ENCODE results near the gene CCND1.

The CCND1 gene

DNA sequence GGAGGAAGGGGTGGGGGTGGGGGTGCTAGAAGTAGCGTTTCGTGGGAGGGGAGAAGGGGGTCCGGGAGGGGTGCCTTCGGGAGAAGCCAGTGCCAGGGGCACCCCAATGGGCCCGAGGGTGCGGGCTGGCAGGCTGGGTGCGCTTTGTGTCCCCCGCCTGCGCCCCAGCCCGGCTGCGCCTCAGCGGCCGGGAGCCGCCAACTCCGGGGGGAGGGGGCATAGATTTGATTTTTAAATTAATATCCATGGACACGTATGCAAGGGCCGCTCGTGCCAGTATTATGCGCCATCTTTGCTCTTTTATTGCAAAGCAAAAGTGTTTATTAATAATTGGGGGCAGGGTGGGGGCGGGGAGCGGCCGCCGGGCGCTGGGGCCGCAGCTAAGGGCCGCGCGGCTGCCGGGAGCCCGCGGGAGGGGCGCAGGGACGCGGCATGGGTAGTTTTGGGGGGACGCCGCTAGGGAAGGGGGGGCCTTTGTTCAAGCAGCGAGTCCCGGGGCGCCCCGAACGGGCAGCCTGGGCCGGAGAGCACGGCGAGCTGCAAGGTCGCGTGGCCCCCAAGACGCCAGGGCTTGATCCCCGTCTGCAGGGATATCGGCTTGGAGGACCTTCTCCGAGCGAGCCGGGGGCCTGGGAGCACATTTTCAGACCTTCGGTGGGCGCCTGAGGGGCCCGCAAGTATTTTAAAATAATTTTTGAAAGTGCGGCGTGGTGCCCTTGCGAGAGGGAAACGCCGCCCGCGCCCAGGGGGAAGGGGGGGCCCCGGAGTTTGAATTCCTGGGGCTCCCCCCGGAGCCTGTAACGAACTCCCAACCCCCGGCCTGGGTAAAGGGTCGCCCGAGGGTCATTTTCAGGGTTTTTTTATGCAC is 959 bp downstream of the CCND1 start:
- DNase-seq (ENCODE audit: low read depth): no peak

DNA sequence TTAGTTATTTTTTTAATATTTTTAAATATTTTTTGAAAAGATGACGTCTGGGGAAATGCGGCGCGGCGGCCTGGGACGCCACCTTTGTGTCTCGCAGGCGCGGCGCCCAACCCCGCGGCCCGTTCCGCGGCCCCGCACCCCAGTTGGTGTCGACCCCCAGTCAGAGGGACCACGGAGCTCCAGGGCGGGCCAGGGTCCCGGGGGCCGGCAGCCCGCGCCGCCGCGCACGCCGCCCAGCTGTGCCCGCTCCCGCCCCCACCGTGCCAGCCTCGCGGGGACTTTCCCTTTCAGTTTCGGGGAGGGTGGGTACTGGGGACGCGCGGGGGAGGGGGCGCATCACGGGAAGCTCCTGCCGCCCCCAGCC is 1.6 kb downstream of the CCND1 start:
- DNase-seq (ENCODE audit: low read depth): no peak

DNA sequence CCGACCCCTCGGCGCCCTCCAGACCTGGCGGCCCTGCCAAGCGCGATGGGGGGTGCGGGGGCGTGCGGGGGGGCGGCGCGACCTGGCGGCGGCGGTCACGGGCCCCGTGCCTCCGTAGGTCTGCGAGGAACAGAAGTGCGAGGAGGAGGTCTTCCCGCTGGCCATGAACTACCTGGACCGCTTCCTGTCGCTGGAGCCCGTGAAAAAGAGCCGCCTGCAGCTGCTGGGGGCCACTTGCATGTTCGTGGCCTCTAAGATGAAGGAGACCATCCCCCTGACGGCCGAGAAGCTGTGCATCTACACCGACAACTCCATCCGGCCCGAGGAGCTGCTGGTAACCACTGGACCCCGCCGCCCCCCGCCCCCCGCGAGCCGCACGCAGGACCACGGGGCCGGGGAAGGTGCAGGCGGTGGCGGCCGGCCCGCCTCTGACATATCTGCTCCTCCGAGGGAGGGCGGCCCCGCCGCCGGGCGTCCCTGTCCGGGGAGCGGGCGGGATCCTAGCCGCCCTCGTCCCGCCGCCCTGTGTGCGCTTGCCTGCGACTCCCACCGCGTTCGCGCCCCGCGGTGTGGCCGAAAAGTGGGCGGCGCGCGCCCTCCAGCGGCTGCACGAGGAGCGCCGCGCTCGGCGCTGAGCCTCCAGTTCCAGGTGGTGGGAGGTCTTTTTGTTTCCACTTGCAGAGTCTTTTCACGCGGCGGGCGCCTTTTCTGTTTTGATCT is 2.1 kb downstream of the CCND1 start:
- peak; percentile 63 for DNase-seq (ENCODE audit: low read depth)

DNA sequence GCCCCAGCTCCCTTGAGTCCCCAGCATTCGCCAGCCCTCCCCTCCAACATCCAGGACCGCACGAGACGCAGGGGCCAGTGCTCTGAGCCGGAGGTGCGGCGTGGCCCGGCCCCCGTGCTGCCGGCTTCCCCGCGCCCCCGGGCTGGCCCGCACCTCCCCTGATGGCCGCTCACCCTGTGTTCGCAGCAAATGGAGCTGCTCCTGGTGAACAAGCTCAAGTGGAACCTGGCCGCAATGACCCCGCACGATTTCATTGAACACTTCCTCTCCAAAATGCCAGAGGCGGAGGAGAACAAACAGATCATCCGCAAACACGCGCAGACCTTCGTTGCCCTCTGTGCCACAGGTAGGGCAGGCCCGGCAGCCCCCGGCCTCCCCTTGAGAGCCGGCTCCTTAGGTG is 2.7 kb downstream of the CCND1 start:
- no peak for DNase-seq (ENCODE audit: low read depth)

DNA sequence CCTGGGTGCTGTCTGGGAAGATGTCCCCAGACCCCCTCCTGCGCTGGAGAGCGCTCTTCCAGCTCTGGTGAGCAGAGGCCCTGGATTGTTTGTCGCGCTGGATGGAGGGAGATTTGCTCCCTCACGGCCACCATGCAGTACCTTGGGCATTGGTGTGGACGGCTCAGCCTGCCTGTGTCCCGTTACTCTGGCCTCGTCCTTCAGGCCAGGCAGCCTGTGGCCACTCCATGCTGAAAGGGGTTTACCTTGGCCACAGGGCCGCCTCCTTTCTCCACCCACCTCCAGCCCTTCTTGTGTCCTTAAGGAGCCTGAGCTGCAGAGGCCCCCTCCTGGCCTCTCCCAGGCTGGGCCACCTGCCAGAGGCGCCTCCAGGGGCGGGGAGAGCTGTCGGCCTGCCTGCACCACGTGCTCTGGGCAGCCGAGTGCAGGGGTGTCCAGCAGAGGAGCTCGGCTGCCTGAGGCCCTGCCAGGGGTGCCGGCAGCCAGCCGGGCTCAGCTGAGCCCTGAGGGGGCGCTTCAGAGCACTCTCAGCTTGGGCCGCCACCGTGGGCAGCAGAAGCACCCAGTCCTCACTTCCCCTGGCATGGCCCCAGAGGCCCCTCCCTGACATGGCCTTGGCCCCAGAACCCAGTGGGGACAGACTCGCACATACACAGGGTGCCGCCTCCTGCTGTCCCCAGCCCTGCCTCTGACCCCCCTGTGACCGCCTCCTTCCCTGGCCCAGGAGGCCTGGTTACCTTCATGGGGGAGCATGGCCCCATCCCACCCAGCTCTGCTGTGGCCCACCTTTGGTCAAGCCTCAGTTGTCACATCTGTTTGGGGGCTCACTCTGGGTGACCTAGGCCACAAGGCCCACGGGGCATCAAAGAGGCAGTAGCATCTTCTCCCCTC is 3.4 kb downstream of the CCND1 start:
- DNase-seq (ENCODE audit: low read depth): no peak

DNA sequence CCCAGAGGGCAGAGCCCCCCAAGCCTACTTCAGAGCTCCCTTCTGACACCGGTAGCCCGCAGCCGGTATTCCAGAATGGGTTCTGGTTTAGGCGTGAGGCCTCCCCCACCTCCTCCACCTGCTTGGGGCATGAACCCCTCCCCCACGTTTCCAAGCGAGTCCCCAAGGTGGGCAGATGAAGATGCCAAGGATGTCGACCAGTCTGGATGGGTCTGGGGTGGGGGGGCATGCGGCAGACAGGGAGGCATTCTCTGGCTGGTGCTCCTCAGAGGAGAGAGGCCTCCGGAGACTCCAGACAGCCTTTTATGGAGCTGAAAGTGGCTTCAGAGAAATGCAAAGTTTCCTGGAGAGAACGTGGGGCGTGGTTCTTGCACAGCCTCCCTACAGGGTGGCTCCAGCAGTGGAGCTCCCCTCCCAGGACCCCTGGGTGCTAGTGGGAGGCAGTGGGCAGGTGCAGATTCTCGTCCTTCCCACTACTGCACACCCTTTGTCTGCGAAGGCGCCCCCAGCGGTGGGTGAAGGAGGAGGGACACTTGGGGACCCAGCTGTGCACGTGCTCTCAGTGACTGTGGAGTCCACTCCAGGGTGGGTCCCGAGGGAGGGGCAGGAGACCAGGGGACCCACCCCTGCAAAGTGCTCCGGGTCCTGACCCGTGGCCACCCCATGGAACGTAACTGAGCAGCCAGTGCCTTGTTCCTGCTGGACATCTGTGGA is 4.2 kb downstream of the CCND1 start:
- DNase-seq (ENCODE audit: low read depth): no peak

DNA sequence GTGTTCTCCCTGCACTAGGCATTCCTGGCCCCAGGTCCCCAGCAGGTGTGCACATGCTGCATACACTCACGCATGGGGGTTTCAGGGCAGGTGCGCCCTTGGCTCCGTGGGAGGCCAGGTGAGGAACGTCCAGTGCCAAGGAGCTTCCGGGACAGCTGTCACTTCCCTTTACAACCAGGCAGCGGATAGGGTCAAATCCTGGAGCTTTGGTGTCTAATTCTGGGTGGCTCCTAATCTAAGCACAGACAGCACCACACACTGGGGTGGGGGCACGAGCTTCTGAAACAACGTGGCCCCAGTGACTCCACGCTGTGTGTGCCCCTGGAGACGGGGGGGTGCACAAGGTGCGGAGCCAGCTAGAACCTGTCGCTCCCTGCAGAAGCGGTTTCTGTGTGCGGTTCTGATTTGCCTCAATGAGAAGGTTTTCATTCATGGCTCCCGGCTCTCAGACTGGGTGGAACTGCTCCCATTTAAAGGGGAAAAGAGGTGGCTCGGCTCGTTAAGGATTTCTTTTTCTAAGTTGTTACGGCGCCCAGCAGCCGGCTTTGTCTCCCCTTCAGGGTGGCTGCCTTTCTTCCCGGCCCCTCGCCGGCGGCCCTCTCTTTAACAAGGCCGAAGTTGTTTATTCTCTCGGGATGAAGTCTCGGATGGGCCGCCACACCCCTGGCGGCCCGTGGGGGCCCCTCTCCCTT is 5.0 kb downstream of the CCND1 start:
- no peak for DNase-seq (ENCODE audit: low read depth)

DNA sequence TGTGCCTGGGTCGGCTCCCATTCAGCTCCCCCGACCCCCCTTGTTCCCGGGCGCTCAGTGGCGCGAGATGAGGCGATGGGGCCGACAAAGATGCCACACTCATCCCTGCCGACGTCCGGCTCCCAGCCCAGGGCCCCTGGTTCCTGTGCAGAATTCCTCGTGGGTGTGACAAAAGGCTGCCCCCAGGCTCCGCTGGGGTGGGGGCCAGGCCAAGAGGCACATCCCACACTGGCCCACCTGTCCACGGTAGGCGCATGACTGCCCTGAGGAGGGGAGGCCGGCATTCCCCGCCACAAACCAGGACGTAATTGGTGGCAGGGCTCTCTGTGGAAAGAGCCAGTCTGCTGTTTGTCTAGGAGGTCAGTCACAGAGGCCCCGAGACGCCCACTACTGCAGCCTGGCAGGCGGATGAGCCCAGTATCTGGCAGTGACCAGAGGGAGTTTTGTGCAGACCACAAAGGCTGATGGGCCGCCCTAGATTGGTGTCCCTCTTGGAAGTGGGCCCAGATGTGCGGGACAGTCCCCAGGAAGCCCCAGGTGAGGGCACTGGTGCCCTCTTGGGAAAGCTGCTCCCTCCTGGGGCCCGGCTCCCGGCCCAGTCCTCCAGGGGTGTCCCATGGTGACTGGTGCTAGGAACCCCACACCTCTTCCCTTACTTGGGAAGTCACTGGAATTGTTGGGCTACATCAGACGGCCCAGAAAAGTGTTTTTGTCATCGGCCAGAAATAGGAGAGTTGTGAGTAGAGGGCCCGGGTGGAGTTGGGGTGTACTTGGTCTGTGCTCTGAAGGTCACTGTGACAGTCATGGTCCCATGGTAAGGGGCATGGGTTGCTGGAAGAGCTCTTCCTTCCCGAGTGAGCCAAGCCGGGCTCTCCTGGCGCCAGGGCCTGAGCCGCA is 5.8 kb downstream of the CCND1 start:
- DNase-seq (ENCODE audit: low read depth): no peak

DNA sequence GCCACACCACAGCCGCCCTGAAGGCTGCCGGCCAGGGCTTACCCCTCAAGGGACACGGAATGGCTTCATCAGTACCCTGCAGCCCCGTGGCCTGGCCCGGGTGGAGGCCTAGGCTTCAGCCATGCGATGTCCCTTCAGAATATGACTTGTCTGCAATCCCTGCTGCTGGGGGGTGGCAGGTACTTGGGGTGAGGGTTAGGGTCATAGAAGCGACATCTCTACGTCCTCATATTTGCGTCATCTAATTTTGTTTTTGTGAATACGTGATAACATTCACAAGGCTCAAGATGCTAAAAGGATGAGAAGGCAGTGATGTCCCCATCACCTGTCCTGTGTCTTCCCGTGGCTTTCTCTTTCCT is 6.4 kb downstream of the CCND1 start:
- no peak for DNase-seq (ENCODE audit: low read depth)

DNA sequence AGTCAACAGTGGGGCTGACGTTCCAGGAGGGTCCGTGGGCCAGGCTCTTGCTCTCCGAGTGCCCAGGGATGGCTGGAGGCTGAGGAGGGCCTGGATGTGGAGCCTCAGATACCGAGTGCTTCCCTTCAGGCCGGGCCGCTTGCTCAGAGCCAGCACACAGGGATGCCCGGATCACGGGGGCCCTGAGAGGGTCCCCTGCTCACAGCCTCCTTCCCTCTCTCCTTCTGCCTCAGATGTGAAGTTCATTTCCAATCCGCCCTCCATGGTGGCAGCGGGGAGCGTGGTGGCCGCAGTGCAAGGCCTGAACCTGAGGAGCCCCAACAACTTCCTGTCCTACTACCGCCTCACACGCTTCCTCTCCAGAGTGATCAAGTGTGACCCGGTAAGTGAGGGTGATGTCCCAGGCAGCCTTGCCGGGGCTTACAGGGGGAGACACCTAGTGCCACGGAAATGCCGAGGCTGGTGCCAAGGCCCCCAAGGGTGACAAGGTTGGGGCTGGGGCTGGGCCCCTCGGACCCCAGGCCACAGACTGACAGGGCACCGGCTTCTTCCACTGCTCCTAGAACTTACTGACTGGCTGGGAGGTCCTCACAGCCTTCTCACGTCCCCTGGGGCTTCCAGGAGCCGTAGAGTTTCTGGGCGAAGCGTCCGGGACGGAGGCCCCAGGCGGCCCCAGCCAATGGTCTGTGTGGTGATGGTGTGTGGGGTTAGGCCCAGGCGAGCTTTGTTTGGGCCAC is 7.0 kb downstream of the CCND1 start:
- DNase-seq (ENCODE audit: low read depth): no peak

DNA sequence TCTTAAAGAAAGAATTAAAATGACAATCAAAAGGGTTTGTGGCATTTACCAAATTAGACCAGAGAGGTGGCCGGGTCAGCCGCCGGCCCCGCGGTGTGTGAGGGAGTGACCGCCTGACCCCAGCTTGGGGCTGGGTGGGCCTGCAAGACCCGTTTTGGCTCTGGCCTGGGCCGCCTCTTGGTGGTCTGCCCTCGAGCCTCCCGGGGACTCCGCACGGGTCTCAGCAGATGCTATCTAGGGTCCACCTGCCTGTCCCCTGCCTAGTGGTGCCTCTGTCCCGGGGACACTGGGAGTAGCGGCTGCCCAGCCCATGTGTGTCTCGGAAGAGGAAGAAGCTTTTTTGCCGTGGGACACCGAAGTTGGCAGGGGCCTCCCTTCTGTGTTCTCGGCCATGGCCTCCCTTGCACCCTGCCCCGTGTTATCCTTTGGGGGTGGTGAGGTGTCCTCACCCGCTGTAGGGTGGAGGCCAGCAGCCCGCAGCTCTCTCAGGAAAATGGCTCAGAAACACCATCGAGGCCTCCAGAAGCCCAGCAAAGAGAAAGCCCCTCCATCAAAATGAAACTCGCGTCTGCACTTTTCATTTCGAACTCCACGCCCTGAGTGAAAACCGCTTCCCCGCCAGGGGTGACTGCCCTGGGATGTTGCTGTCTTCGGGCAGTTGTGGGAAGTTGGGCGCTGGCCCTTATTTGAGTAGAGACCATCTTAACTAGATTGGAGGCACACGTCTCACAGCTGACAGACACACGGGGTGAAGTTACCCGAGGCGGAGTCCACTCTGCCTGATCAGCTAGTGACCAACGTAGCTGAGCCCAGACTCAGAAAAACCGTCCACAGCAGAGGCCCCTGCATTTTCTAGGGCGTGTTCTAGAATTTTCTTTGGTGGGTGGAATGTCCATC is 8.0 kb downstream of the CCND1 start:
- DNase-seq (ENCODE audit: low read depth): no peak

DNA sequence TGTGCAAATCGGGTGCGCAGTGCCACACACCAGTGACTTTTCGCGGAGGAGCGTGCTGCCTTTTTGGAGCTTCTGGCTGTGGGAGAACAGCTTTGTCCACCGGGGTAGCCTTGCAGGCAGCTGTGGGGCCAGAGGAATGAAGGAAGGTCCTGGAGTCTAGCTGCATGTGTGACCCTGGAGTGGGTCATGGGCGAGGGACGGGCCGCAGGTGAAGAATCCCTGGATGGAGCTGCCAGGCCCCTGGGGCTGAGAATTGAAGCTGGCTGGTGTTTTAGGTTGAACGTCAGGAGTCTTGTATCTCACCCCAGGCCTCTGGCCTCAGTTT is 8.6 kb downstream of the CCND1 start:
- DNase-seq (ENCODE audit: low read depth): no peak

DNA sequence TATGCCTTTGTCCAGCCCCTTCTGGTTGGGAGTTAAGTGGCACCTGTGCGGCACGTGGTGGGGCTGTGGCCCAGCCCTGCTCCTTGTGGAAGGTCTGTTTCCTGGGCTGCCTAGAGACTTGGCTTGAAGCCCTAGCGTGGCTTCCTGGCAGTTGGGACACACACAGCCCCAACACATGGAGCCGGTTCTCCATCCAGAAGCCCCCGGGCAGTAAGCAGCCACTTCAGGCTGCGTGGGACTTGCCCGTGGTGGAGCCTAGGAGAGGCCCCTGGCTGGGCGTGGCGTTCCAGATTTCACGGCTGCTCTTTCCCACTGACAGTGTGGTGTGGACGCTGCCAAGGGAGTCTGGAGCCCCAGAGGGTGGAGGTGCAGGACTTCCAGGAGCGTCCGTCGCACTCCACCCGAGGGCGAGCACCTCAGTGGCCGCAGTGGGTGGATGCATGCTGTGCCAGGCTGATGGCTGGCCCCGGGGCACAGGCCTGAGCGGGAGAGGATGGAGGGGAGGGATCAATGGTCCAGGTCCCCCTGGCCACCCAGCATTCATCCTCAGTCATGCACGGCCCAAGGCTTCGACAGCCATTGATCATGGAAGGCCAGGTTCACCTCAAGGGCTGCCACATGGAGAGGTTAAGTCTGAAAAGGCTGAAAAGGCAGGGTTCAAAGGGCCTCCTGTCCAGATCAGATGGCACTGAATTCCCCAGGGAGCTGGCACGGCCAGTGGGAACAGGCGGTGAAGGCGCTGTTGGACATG is 9.3 kb downstream of the CCND1 start:
- DNase-seq (ENCODE audit: low read depth): no peak

DNA sequence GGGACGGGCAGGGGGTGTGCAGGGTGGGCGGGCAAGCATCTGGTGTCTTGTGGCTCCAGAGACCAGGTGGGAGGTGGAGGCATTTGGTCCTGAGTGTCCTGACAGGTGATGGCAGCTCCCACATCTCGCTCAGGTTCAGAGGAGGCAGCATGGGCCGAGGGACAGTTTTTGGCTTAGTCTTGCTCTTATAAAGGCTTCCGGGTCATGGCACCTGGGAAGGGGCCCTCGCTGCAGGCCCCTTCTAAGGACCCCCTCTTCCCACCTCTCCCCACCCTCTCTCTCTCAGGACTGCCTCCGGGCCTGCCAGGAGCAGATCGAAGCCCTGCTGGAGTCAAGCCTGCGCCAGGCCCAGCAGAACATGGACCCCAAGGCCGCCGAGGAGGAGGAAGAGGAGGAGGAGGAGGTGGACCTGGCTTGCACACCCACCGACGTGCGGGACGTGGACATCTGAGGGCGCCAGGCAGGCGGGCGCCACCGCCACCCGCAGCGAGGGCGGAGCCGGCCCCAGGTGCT is 9.9 kb downstream of the CCND1 start:
- no peak for DNase-seq (ENCODE audit: low read depth)

DNA sequence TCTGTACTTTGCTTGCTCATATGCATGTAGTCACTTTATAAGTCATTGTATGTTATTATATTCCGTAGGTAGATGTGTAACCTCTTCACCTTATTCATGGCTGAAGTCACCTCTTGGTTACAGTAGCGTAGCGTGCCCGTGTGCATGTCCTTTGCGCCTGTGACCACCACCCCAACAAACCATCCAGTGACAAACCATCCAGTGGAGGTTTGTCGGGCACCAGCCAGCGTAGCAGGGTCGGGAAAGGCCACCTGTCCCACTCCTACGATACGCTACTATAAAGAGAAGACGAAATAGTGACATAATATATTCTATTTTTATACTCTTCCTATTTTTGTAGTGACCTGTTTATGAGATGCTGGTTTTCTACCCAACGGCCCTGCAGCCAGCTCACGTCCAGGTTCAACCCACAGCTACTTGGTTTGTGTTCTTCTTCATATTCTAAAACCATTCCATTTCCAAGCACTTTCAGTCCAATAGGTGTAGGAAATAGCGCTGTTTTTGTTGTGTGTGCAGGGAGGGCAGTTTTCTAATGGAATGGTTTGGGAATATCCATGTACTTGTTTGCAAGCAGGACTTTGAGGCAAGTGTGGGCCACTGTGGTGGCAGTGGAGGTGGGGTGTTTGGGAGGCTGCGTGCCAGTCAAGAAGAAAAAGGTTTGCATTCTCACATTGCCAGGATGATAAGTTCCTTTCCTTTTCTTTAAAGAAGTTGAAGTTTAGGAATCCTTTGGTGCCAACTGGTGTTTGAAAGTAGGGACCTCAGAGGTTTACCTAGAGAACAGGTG is 11.1 kb downstream of the CCND1 start:
- DNase-seq (ENCODE audit: low read depth): no peak

DNA sequence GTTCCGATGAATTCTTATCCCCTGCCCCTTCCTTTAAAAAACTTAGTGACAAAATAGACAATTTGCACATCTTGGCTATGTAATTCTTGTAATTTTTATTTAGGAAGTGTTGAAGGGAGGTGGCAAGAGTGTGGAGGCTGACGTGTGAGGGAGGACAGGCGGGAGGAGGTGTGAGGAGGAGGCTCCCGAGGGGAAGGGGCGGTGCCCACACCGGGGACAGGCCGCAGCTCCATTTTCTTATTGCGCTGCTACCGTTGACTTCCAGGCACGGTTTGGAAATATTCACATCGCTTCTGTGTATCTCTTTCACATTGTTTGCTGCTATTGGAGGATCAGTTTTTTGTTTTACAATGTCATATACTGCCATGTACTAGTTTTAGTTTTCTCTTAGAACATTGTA is 12.0 kb downstream of the CCND1 start:
- no peak for DNase-seq (ENCODE audit: low read depth)

DNA sequence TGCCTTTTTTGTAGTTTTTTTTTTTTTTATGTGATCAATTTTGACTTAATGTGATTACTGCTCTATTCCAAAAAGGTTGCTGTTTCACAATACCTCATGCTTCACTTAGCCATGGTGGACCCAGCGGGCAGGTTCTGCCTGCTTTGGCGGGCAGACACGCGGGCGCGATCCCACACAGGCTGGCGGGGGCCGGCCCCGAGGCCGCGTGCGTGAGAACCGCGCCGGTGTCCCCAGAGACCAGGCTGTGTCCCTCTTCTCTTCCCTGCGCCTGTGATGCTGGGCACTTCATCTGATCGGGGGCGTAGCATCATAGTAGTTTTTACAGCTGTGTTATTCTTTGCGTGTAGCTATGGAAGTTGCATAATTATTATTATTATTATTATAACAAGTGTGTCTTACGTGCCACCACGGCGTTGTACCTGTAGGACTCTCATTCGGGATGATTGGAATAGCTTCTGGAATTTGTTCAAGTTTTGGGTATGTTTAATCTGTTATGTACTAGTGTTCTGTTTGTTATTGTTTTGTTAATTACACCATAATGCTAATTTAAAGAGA is 12.5 kb downstream of the CCND1 start:
- no peak for DNase-seq (ENCODE audit: low read depth)
